K562 (cell line): Measurements from ENCODE around the gene SH2B2. TPM values are rescaled to one million over a fixed set of nuclear protein-coding genes. Genes with fewer than 3 reads are reported as not detected.
A peak's percentile ranks its signal among the peaks of the same experiment; 100 is the strongest.

Source experiments
- ATAC-seq: fragments of 200-7000 bp; cut with Tn5 transposase; 3 replicates; pipeline ENCODE4 v1.9.1; 2020; ENCODE audit warnings: moderate library complexity
- BruUV-seq: library from RNA; stranded (reverse); fragments of 400-500 nt; replicated peaks from 2 replicates; lab custom pipeline; 2021; lab: Mats Ljungman, UMichigan
- CTCF ChIA-PET: fragments of 300-600 bp; formaldehyde crosslinking; extraction: SDS; loops from one replicate; lab custom pipeline; 2021; ENCODE audit warnings: low intra/inter-chr PET ratio; lab: Yijun Ruan, JAX
- POLR2A ChIA-PET: fragments of 300-600, 350-650 bp; sonication (Branson Sonifier 250); formaldehyde crosslinking; extraction: SDS; loops from one replicate; lab custom pipeline; 2021; ENCODE audit warnings: antibody characterized with exemption, inconsistent platforms; lab: Yijun Ruan, JAX
- DNase-seq, 4 experiments: peaks; one replicate each; pipeline versions ENCODE4 v3.0.0 to v3.0.0-alpha.2; 2011 to 2018; ENCODE audit warnings: low spot score in 3 of 4, mixed read lengths in 3 of 4; ENCODE audit errors: extremely low read depth in 1 of 4
- FAIRE-seq: peaks from 2 replicates; lab custom pipeline; 2011; peaks lifted over from hg19 to GRCh38; lab: Jason Lieb, UNC
- H2AFZ ChIP-seq: 2 replicates; pipeline ENCODE4 v1.6.0; 2011; ENCODE audit warnings: low read depth, low read length, control low read depth, inconsistent platforms
- H3K27ac ChIP-seq: fragments of 200-600 bp; 3 replicates; pipeline ENCODE4 v1.8.0; 2011; ENCODE audit warnings: low read depth, mild to moderate bottlenecking, control low read depth, inconsistent platforms, low read length, moderate library complexity, mixed read lengths; ENCODE audit errors: extremely low read depth
- H3K27me3 ChIP-seq, 2 experiments: fragments of 300-600 bp in 1 of 2; 2 replicates in 1 of 2; 3 replicates in 1 of 2; pipeline versions ENCODE4 v1.6.0 to v1.8.0; 2011; ENCODE audit warnings: inconsistent platforms in 2 of 2, low read length in 2 of 2, mild to moderate bottlenecking in 1 of 2, mixed read lengths in 1 of 2, moderate library complexity in 1 of 2; ENCODE audit not compliant: control insufficient read depth in 2 of 2, insufficient read depth in 2 of 2
- H3K36me3 ChIP-seq: fragments of 300-600 bp; 3 replicates; pipeline ENCODE4 v1.8.0; 2011; ENCODE audit warnings: mild to moderate bottlenecking, low read length, inconsistent platforms; ENCODE audit not compliant: control insufficient read depth, insufficient read depth
- H3K4me1 ChIP-seq, 2 experiments: fragments of 200-600 bp in 1 of 2; replicated peaks in 1 of 2; 2 replicates in 1 of 2; 3 replicates in 1 of 2; pipeline versions ENCODE4 v1.5.1 to v1.8.0; 2011; ENCODE audit warnings: inconsistent platforms in 2 of 2, low read length in 2 of 2, mild to moderate bottlenecking in 1 of 2, mixed read lengths in 1 of 2, moderate library complexity in 1 of 2; ENCODE audit not compliant: control insufficient read depth in 2 of 2, insufficient read depth in 2 of 2
- H3K4me2 ChIP-seq: 2 replicates; pipeline ENCODE4 v1.6.1; 2011; ENCODE audit warnings: low read length, control low read depth, inconsistent platforms, mixed read lengths; ENCODE audit not compliant: insufficient read depth
- H3K4me3 ChIP-seq: fragments of 200-600 bp; sonication (generic), shearing (Covaris generic); 2 replicates; pipeline ENCODE4 v1.5.1; 2016; ENCODE audit warnings: control low read depth, inconsistent platforms
- H3K79me2 ChIP-seq: fragments of 200-600 bp; 3 replicates; pipeline ENCODE4 v1.8.0; 2011; ENCODE audit warnings: low read length, inconsistent platforms; ENCODE audit not compliant: control insufficient read depth, insufficient read depth
- H3K9ac ChIP-seq, 2 experiments: 2 replicates each; pipeline versions ENCODE4 v1.6.0 to v1.6.1; 2011; ENCODE audit warnings: low read depth in 2 of 2, low read length in 2 of 2, control low read depth in 1 of 2, inconsistent platforms in 1 of 2, mild to moderate bottlenecking in 1 of 2, mixed read lengths in 1 of 2; ENCODE audit not compliant: insufficient read depth in 1 of 2
- H3K9me1 ChIP-seq: one replicate; pipeline ENCODE4 v1.6.0; 2011; ENCODE audit warnings: inconsistent platforms, mild to moderate bottlenecking, low read length, moderate library complexity; ENCODE audit not compliant: control insufficient read depth, insufficient read depth
- H3K9me3 ChIP-seq: replicated peaks from 2 replicates; pipeline ENCODE4 v1.5.1; 2011; ENCODE audit warnings: low read depth, low read length, inconsistent platforms; ENCODE audit not compliant: control insufficient read depth, insufficient read depth
- H4K20me1 ChIP-seq: replicated peaks from 2 replicates; pipeline ENCODE4 v1.6.1; 2011; ENCODE audit warnings: low read length, inconsistent platforms, mixed read lengths; ENCODE audit not compliant: control insufficient read depth, insufficient read depth
- CREM ChIP-seq: IDR thresholded peaks from 2 replicates; pipeline ENCODE4 v1.6.1; 2014; ENCODE audit warnings: antibody characterized with exemption, low read depth
- ETV1 ChIP-seq: fragments of 450-650 bp; conservative IDR thresholded peaks from 2 replicates; pipeline ENCODE4 v1.6.1; 2016; ENCODE audit warnings: missing genetic modification characterization, control low read depth, low read depth, missing compliant biosample characterization
- KHSRP ChIP-seq: fragments of 450-650 bp; IDR thresholded peaks from 2 replicates; pipeline ENCODE4 v1.6.1; 2017
- NFE2 ChIP-seq: IDR thresholded peaks from 2 replicates; pipeline ENCODE4 v1.6.1; 2014; ENCODE audit warnings: antibody characterized with exemption, low read depth
- SRSF7 ChIP-seq: fragments of 200-400 bp; formaldehyde crosslinking; optimal IDR thresholded peaks from 2 replicates; pipeline ENCODE3; 2017; ENCODE audit warnings: mild to moderate bottlenecking, low read depth, low read length
- VEZF1 ChIP-seq: fragments of 200-800 bp; sonication (Bioruptor generic); IDR thresholded peaks from 2 replicates; pipeline ENCODE4 v1.6.1; 2017; ENCODE audit warnings: missing genetic modification characterization, missing compliant biosample characterization
- ZBTB7A ChIP-seq: IDR thresholded peaks from 2 replicates; pipeline ENCODE4 v1.6.1; 2011; ENCODE audit warnings: low read depth, mild to moderate bottlenecking, low read length, moderate library complexity, borderline replicate concordance; ENCODE audit not compliant: control insufficient read depth
- ZNF316 ChIP-seq: fragments of 450-650 bp; IDR thresholded peaks from 2 replicates; pipeline ENCODE4 v1.6.1; 2016
- ZZZ3 ChIP-seq: fragments of 450-650 bp; IDR thresholded peaks from 2 replicates; pipeline ENCODE4 v1.6.1; 2016; ENCODE audit warnings: antibody characterized with exemption, mild to moderate bottlenecking, moderate library complexity
- WGBS: fragments of 100-300 bp; shearing (Covaris generic); methylation state at CpG from one replicate; pipeline ENCODE4 v1.1.6; 2016; ENCODE audit warnings: low coverage, mixed read lengths; ENCODE audit not compliant: insufficient coverage; ENCODE audit errors: missing lambda C conversion rate; 5-methylcytosine and 5-hydroxymethylcytosine counted together
- in situ Hi-C: fragments of 300-500 bp; cut with MboI; formaldehyde crosslinking; loops from 4 replicates; pipeline ENCODE4 v1.15.0; 2018; ENCODE audit warnings: inconsistent platforms, mixed read lengths
- intact Hi-C: fragments of 100-400 bp; cut with micrococcal nuclease; formaldehyde crosslinking; loops from 2 replicates; pipeline ENCODE4 v1.14.2; 2022
- polyA plus RNA-seq, 8 experiments: library from polyadenylated mRNA; depleted of rRNA in 4 of 8; stranded (reverse) in 5 of 8; unstranded in 3 of 8; fragments of >200 nt; fragmentation: Nextera tagmentation in 2 of 8; fragmentation: Illumina TruSeq in 1 of 8; extraction: Ambion mirVana in 2 of 8; extraction: Trizol in 1 of 8; gene quantifications; 2 replicates each; pipeline versions ENCODE4 v1.2.1 to v1.2.3, GENCODE V29; 2011 to 2014; ENCODE audit warnings: inconsistent platforms in 1 of 8, missing spikeins in 1 of 8
- total RNA-seq, 7 experiments: library from RNA; depleted of rRNA in 6 of 7; stranded (reverse); fragments of >200 nt in 6 of 7; fragmentation: Illumina TruSeq in 2 of 7; extraction: Trizol in 2 of 7; gene quantifications; 2 replicates each; pipeline versions ENCODE4 v1.2.1 to v1.2.3, GENCODE V29; 2011 to 2021; ENCODE audit warnings: low replicate concordance in 1 of 7

The SH2B2 gene
- total and polyA plus RNA-seq, 9 of the 15 experiments (the other 6 are each of a cell fraction or from before 2014, with no cell fraction given): 0.03 to 0.89 (median 0.07) TPM; not detected in 4

- H3K4me1 ChIP-seq: peaks cover 0 to 19% of the 10 kb centered on the region in 2 experiments; a peak in 2 of 5 replicates
- H3K36me3 ChIP-seq: no peaks in the 10 kb centered on the region
- ATAC-seq: peak; percentile 75
- H2AFZ ChIP-seq: no peak overlapping the region; the same call in 1 of the 2 replicates
- in situ Hi-C loops (loop anchor here (25.0 kb wide), 1 partner anchor 355 kb away; the partner anchor contains the start of genes POLR2J2 and SPDYE2B), intact Hi-C loops (no loop called here)
- no peaks in the 10 kb centered on the region; the same call in 1 of the 2 replicates for H4K20me1 ChIP-seq
- H3K9ac ChIP-seq: peak overlapping the region in 1 of 2 experiments; percentile 83; a peak in 2 of 4 replicates
- H3K79me2 ChIP-seq: no peaks in the 10 kb centered on the region
- no peak for FAIRE-seq
- 15% methylated on average over 17 of the region's 17 CpGs for WGBS
- H3K4me2 ChIP-seq: no peak overlapping the region
- DNase-seq: peak in 1 of 4 experiments; percentile 30
- TF ChIP-seq KHSRP (no peak), SRSF7 (no peak), NFE2 (no peak), CREM (0 out of 2 replicates have a peak, but pooled peaks have one; percentile 6), ZZZ3 (no peak), ZBTB7A (peak; percentile 47; the same call in 1 of the 2 replicates), ETV1 (peak; percentile 46; the same call in 1 of the 2 replicates), ZNF316 (0 out of 2 replicates have a peak, but pooled peaks have one; percentile 23), VEZF1 (0 out of 2 replicates have a peak, but pooled peaks have one; percentile 30)
- H3K4me3 ChIP-seq: no peak overlapping the region
- BruUV-seq: no TSS peak
- H3K27me3 ChIP-seq: peaks cover 27 to 73% of the 10 kb centered on the region in 2 experiments; a peak in 4 of 5 replicates
- CTCF ChIA-PET: no interaction called here
- POLR2A ChIA-PET: interaction anchor here (0.6 to 1.4 kb wide), 5 partner anchors 11 to 727 kb away, joined by 3 to 7 read pairs (median 3); no protein-coding TSS in a partner anchor
- no peaks in the 10 kb centered on the region for H3K9me1 ChIP-seq
- no peak overlapping the region for H3K27ac ChIP-seq
- no peaks in the 10 kb centered on the region for H3K9me3 ChIP-seq
These were observed 20.4 kb downstream of the SH2B2 start for GRCh38 chr7:102306916-102307677.
